ENCODE data around the gene EEF2KMT.

The EEF2KMT gene

DNA sequence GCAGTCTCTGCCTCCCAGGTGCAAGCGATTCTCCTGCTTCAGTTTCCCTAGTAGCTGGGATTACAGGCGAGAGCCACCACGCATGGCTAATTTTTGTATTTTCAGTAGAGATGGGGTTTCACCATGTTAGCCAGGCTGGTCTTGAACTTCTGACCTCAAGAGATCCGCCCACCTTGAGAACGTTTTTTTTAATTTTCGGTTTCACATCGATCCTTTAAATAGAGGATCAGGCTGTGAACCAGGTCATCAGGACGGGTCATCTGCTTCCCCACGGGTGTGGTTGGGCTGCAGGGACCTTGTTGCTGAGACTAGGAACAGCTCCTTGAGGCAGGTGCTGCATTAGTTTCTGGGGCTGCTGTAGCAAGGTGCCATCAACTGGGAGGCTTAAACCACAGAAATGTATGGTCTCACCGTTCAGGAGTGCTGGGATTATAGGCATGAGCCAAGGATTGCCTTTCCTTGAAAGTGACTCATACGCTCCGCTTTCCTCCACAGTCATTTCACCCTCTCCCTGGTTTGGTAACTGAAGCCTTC, 55.9 kb downstream of the EEF2KMT start:
- DNase-seq (ENCODE audit: low read depth, low spot score): no peak

DNA sequence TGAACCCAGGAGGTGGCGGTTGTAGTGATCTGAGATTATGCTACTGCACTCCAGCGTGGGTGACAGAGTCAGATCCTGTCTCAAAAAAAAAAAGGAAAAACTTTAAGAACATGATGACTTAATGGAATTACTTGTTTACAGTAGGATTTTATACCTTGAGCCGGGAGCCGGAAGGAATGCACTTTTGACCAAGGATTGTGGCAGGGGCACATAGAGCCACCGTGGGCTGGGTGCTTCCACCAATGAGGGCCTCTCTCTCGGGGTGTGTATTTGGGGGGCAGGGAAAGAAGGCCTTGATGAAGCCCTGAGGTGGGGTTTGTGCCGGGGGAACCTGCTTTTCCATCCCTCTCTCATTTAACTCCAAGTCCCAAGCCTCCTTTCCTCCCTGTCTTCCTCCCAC, 57.1 kb downstream of the EEF2KMT start:
- DNase-seq (ENCODE audit: low read depth, low spot score): no peak

DNA sequence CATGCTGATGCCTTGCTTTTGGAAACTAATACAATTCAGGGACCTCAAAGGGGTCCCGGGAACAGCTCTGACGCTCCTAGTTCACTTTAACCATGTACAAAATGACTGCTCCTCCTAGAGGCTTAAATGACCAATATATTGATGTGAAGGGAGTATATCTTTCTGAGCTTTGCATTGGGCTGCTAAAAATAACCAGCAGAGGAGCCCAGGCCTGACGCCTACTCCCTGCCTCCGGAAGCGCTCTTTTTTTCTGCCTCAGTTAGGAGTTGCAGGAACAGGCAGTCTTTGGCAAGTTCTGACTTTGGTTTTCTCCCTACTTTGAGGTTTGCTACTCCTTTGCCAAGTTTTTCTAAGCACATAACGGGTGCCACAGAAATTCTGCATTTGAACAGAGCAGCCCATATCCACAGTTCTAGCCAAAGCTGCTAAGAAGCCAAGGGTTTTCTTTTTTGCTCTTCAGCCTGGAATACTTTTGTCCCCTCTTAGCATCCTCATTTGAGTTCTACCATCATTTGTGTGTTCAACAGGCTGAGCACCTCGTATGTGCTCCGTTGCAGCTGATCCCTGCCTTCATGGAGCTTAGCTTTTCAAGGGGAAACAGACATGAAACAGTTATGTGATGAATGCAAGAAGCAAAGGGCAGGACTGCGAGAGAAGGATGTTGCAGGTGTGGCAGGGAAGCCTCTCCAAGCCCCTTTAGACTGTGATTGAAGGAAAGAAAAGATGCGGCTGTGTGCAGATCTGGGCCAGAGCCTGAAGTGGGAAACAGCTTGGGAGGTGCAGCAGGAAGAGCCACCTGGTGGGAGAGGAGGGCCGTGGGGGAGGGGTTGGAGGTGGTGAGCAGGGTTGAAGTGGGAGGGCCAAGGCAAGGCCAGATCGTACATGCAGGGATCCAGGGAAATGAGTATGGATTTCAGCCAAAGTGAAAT, 61.1 kb downstream of the EEF2KMT start:
- no peak for DNase-seq (ENCODE audit: low read depth, low spot score)

GRCh38 chr16:5035909-5036227, 61.7 kb downstream of the EEF2KMT start:
- no peak for DNase-seq (ENCODE audit: low read depth, low spot score)

Data from activated CD4-positive, CD25-positive, alpha-beta regulatory T cell treated with anti-CD3 and anti-CD28 coated beads, Interleukin-2, amount 50 U/mL, for 16 hours (primary cell).